OCI-LY7 (cell line): ENCODE measurements around the gene SYNCRIP.

Experiments
- EZH2phosphoT487 ChIP-seq: fragments of 200-600 bp; sonication (generic); IDR thresholded peaks from 2 replicates; pipeline ENCODE4 v1.6.1; 2018; ENCODE audit warnings: low read depth, borderline replicate concordance, mild to moderate bottlenecking, mixed run types, antibody characterized with exemption, low read length, moderate library complexity, mixed read lengths
- TF ChIP-seq, protein P1 (sequence below): fragments of 200-600 bp; sonication (generic); conservative IDR thresholded peaks from 2 replicates; pipeline ENCODE4 v1.5.1; 2014; ENCODE audit warnings: mild to moderate bottlenecking, antibody characterized with exemption, low read length, moderate library complexity, mixed read lengths

DNA sequence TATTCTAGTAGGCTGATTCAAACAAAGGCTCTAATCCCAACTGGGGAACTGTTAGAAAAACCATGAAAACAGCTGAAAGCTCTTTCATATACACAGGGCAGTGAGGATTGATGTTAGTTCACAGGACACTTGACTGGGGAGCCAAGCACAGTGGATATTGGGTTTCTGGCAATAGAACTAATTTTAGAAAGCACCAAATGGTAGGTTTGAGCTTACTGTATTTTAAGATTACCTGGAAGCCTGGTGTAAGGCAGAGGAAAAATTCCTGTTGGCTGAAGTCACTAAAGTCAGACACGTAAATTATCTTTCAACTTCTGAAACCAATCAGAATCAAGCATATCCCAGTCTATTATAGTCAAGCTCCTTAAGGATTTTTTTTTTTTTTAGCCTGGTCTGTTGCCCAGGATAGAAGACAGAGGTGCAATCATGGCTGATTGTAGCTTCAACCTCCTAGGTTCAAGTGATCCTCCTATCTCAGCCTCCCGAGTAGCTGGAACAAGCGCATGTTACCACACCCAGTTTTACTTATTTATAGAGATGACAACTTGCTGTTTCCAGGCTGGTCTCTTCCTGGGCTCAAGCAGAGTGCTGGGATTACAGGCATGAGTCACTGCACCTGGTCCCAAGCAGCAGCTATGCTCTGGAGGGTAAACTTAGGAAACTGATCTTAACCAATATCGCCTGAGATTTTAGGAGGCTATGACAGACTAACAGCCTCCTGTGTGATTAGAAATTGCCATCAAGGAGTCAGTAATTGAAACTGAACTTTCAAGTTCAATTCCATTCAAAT, 32.5 kb upstream of the SYNCRIP start:
- TF ChIP-seq, protein P1, sequence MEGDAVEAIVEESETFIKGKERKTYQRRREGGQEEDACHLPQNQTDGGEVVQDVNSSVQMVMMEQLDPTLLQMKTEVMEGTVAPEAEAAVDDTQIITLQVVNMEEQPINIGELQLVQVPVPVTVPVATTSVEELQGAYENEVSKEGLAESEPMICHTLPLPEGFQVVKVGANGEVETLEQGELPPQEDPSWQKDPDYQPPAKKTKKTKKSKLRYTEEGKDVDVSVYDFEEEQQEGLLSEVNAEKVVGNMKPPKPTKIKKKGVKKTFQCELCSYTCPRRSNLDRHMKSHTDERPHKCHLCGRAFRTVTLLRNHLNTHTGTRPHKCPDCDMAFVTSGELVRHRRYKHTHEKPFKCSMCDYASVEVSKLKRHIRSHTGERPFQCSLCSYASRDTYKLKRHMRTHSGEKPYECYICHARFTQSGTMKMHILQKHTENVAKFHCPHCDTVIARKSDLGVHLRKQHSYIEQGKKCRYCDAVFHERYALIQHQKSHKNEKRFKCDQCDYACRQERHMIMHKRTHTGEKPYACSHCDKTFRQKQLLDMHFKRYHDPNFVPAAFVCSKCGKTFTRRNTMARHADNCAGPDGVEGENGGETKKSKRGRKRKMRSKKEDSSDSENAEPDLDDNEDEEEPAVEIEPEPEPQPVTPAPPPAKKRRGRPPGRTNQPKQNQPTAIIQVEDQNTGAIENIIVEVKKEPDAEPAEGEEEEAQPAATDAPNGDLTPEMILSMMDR = no peak
- TF ChIP-seq EZH2phosphoT487 = no peak
